Epithelial cell of proximal tubule (primary cell): ENCODE data around the gene GM2A. TPM values are rescaled to one million over a fixed set of nuclear protein-coding genes. Genes with fewer than 3 reads are reported as not detected.

Experiments
- DNase-seq: peaks from one replicate; pipeline ENCODE4 v3.0.0-alpha.2; 2011; ENCODE audit warnings: low read depth
- H3K4me3 ChIP-seq: 2 replicates; pipeline ENCODE4 v1.5.1; 2011; ENCODE audit warnings: low read depth, mild to moderate bottlenecking, low read length
- CTCF ChIP-seq: conservative IDR thresholded peaks from 2 replicates; pipeline ENCODE4 v1.5.1; 2012; ENCODE audit warnings: low read depth, mild to moderate bottlenecking, low read length
- total RNA-seq: library from RNA; depleted of rRNA; stranded (reverse); fragments of >200 nt; gene quantifications from 2 replicates; pipeline ENCODE4 v1.2.3, GENCODE V29; 2015

The GM2A gene
- total RNA-seq, 1 donor from 2014 or later: 16.1 TPM

GRCh38 chr5:151222054-151222789 lies 30.8 kb upstream of the GM2A start:
- no peak overlapping the region for H3K4me3 ChIP-seq
- TF ChIP-seq CTCF: no peak
- no peak for DNase-seq

- DNase-seq: no peak
- no peak for TF ChIP-seq CTCF
- H3K4me3 ChIP-seq: peak overlapping the region; percentile 71
Observed at GRCh38 chr5:151222790-151223446, 30.1 kb upstream of the GM2A start.

- no peak for TF ChIP-seq CTCF
- peak within 1 kb of the TSS; percentile 71 for H3K4me3 ChIP-seq
- DNase-seq: no peak
Observed at GRCh38 chr5:151223447-151224264, 29.3 kb upstream of the GM2A start, which contains the start of gene CCDC69. Gene CCDC69 (minus strand): TSS chr5:151224092. CDS start chr5:151223970, 122 bp downstream.

- peak overlapping the region; percentile 71 for H3K4me3 ChIP-seq
- no peak for DNase-seq
- no peak for TF ChIP-seq CTCF
Observed at GRCh38 chr5:151224372-151224771, 28.6 kb upstream of the GM2A start.

GRCh38 chr5:151225071-151225470 lies 27.9 kb upstream of the GM2A start:
- no peak overlapping the region for H3K4me3 ChIP-seq
- no peak for DNase-seq
- TF ChIP-seq CTCF: no peak

- no peak for DNase-seq
- TF ChIP-seq CTCF: no peak
- H3K4me3 ChIP-seq: no peak overlapping the region
Observed at GRCh38 chr5:151225475-151225874, 27.5 kb upstream of the GM2A start.
